DND-41 (cell line): Measurements from ENCODE around the gene MGST2.

Experiments used
- EZH2 ChIP-seq: IDR thresholded peaks from 3 replicates; pipeline ENCODE4 v1.6.1; 2012; ENCODE audit warnings: borderline replicate concordance, low read depth, mild to moderate bottlenecking, moderate library complexity, low read length, inconsistent platforms; ENCODE audit not compliant: severe bottlenecking
- TF ChIP-seq, protein P1 (sequence below): IDR thresholded peaks from 2 replicates; pipeline ENCODE4 v1.5.1; 2012; ENCODE audit warnings: borderline replicate concordance, low read length, moderate library complexity, mild to moderate bottlenecking; ENCODE audit not compliant: poor library complexity, severe bottlenecking; ENCODE audit errors: extremely low read depth

DNA sequence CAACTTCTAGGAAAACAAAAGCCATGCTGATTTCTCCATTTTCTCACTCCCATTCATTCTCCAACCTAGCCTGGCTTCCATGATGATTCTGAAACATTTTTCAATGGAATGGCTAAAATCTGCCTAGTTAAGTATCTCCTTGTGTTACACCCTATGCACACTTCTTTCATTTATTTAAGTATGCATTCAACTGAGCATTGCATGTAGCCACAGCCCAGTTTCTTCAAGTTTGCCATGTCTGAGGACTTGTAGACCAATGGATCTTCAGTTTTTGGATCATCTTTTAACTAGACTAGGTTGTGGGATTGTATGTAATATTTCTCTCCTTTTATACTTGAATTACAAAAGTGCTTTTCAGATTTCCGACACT lies 35.5 kb upstream of the MGST2 start:
- TF ChIP-seq, protein P1, sequence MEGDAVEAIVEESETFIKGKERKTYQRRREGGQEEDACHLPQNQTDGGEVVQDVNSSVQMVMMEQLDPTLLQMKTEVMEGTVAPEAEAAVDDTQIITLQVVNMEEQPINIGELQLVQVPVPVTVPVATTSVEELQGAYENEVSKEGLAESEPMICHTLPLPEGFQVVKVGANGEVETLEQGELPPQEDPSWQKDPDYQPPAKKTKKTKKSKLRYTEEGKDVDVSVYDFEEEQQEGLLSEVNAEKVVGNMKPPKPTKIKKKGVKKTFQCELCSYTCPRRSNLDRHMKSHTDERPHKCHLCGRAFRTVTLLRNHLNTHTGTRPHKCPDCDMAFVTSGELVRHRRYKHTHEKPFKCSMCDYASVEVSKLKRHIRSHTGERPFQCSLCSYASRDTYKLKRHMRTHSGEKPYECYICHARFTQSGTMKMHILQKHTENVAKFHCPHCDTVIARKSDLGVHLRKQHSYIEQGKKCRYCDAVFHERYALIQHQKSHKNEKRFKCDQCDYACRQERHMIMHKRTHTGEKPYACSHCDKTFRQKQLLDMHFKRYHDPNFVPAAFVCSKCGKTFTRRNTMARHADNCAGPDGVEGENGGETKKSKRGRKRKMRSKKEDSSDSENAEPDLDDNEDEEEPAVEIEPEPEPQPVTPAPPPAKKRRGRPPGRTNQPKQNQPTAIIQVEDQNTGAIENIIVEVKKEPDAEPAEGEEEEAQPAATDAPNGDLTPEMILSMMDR = no peak
- TF ChIP-seq EZH2 = no peak
